Measurements from ENCODE around the gene TSPAN4.

The TSPAN4 gene, protein sequence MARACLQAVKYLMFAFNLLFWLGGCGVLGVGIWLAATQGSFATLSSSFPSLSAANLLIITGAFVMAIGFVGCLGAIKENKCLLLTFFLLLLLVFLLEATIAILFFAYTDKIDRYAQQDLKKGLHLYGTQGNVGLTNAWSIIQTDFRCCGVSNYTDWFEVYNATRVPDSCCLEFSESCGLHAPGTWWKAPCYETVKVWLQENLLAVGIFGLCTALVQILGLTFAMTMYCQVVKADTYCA

DNA sequence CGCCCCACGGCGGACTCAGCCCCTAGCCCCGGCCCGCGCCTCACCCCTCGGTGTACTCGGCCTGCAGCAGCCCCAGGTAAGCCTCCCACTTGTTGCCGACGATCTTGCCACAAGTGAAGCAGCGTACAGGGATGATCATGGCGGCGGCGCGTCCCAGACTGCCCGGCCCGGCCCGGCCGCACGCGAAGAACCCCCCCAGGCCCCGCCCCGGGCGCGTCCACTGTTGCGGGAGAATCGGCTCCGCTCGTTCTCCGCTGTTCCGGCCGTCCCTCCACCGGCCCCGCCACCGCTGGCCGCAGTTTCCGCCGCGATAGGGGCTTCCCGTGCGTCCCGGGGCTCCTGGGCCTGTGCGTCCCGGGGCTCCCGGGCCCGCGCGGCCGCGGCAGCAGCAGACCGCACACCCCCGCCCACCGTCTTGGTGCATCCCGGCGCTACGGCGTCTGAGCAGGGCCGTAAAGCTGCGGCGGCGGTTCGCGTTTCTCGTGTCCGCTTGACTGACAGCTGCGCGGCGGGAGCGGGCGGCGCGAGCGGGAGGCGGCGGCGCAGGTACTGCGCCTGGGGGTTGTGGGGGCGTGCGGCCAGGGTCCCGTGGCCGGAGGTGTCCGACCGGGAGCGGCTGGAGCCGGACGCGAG, at the start of gene TSPAN4, which contains the start of gene POLR2L:
TSPAN4 (plus strand) TSS at position 483 of the 633 bp plus-strand sequence. CDS start 7,453 bp downstream, outside the sequence.
POLR2L (minus strand) TSS at position 160 of the 633 bp plus-strand sequence; CDS start at position 139, 21 bp downstream.
- DNase-seq (ENCODE audit: low read depth in 2 of 2), result peak; percentile 84 to 86

DNA sequence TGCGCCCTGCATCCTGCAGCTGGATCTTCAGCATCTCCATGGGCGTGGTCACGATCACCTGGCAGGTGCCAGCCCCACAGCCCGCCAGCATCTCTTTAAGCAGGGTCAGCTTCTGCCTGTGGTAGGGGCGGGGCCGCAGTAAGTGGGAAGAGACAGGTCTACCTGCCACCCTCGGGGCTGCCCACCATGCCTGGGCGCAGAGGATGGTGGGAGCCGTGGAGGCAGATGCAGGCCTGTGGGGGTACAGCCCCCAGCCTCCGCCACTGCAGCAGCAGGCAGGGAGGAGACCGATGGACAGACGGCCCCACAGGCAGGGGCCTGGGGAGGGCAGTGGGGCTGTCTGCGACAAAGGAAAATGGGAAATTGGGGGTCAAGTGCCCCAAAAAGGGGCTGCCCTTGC, 49.8 kb upstream of the TSPAN4 start:
- DNase-seq (ENCODE audit: low read depth in 2 of 2), result no peak

DNA sequence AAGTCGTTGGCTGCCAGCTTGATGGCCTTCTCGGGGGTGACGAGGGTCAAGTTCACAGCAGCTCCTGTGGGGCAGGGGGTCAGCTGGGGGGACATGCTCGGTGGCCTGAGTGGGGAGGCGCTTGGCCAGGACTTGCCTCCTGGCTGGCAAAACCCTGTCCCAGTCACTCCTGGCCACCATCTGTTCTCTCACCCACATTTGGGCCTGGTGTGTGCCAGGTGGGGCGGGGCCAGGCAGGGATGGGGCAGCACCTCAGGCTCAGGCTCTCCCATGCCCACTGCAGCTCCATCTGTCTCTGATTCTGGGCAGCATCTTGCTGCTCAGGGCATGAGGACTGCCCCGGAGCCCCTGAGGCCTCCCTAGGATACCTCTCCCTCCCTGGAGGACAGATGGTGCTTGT, 49.1 kb upstream of the TSPAN4 start:
- no peak for DNase-seq (ENCODE audit: low read depth in 2 of 2)

DNA sequence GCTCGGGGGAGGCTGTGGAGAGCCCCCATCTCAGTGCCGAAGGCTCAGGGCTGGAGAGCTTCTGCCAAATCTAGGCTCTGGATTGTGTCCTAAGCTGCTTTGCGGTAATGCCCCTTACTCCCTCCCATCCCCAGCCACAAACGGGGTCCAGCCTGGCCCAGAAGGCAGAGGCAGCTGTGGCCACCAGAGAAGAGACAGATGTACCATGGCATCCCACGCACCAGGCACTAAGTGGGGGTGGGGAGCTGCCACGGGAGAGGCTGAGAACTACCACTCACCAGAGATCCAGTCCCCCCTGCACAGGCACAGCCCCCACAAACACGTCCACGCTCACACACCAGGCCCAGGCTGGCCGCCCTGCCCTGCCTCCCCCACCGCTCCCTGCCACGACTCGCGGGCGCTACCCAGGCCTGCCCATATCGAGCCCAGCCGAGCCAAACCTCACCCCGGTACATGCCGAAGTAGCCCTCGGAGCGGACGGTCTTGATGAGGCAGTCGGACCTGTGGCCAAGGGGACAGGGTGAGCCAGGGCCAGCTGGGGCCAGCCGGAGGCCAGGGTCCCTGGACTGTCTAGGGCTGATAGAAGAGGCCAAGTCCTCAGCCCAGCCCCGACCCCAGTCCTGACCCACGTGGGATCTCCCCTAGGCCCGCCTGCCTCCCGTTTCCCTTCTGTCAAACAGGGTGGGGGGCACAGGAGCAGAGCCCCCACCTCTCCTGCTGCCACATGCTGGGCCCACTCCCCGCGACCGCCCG, 48.5 kb upstream of the TSPAN4 start:
- no peak for DNase-seq (ENCODE audit: low read depth in 2 of 2)

DNA sequence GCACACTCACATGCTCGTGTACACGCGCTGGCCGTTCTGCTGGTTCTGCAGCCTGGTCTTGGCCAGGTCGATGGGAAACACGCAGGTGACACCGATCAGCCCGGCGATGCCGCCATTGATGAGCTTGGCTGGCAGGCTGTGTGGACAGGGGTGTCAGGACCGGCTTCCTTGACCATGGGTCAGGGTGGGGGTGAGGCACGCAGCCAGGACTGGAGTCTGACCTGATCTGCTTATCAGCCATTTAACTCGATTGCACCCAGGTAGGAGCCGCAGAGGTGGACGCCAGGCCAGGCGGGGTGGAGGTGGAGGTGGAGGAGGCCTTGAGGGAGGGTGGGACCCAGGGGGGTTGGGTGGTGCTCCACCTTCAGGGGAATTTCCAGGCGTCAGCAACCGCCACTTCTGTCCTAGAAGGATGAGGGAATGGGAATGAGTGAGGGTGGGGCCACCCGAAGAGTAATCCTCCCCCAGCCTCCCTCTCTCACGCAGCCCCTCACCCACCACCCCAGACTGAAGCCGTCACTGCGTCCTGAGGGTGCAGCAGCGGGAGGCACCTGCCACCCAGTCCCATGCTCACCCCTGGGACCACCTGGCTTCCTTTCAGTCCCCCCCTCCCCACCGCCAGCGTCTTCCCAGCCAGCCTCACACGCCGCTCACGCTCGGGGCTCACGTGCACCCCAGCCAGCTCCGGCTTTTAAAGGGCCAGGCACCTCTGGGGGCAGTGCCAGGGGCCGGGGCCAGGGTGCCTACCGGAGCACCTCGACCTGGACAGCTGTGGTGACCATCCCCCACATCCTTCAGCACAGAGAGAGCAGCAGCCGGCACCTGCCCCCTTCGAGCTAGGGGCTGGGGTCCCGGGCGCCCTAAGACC, 47.7 kb upstream of the TSPAN4 start:
- no peak for DNase-seq (ENCODE audit: low read depth in 2 of 2)

DNA sequence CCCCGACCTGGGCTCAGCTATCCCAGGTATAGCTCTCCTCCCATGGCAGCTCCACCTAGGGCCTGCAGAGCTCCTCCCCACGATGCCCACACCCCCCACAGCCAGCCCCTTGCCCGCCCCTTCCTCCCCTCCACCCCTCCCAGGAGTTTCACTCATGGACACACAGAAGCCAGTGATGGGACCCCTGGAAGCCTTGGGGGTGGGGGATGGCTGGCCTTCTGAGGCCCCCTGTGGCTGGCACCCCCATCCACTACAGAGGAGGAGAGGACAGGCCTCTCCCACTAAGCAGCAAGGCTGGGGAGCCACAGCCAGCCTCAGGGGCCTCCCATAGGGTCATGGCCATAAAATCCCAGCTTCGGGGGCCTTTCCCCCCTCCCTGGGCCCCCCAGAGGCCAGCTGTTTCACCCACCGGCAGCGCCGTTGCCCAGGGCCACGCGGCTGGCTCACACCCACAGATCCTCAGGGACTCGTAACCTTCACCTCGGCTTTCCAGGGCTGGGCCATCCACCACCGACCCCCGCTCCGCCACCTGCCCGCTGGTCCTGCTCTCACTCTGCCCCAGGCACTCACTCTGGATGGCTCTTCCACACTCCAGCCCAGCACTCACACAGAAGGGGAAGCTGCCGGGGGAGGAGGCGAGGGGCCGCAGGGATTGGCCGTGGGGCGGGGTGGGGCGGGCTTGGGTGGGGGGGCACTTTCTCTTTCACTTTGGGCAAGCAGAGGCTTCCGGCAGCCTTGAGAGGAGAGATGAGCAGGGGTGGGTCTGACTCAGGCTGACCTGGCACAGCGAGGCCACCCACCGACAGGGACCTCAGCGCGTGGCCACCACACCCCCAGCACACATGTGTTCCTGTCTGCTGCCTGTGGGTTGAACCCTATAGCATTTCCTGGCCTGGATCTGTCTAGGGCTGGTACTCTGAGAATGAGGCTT, 46.8 kb upstream of the TSPAN4 start:
- DNase-seq (ENCODE audit: low read depth in 2 of 2), result peak; percentile 74 to 85

DNA sequence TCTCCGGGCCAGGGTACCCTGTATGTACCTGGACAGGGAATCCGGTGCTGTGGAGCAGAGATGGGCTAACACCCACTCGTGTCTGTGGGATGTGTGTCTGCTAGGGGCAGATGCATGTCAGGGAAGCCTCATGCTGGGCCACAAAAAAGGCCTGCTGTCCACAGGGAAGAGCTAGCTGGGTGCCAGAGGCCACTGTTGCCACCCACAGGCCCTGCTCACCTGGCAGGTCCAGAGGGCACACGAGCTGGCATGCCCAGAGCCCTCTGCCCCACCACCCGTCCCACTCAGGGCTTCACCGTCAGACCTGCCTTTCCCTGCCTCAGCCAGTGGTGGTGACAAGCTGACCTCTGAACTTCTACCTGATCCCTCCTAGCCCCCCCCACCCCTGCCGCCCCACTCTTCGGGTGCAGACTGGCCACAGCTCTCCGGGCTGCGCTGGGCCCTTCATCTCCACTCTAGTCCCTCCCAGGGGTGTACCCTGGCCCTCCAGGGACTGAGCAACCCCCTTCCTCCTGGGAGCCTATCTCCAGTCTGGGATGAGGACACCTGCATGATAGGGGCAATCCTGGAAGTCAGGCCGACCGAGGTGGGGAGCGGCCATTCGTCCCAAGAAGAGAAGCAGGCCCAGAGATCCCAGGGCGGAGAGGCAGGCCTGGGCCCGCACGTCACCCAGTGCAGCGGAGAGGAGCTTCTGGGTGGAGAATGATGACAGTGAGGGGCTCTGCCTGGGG, 45.9 kb upstream of the TSPAN4 start:
- DNase-seq (ENCODE audit: low read depth in 2 of 2), result no peak

DNA sequence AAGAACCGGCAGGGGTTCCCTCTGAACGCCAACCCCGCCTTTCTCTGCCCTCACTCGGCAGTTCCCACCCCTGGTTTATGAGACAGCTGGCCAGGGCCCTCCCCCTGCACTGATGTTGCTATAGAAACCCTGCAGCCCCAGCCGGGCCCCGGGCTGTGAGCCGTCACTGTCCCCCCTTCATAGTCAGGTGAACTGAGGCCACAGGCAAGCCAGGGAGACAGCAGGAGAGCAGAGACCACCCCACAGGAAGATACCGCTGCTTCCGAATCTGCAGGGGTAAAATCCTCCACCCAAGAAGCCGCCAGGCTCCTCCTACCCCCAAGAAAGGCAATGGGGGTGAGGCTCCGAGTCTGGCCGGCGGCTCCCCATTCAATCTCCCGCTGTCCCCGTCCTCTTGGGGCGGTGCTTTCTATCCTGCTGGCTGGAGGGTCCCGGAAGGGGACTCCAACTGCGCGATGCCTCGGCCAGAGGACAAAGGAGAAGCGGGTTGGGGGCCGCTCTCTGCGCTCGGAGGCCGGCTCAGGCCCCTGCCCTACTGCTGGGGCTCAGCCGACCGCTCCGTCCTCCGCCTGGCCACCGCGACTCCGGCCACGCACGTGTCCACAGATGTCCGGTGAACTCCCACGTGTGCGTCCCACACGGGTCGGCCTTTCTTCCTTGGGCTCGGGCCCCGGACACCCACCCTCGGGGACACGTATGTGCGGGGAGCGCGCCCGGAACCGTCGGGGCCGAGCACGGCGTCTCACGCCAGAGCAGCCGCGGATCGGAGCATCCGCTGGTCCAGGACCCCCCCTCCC, 45.2 kb upstream of the TSPAN4 start:
- peak; percentile 64 to 72 for DNase-seq (ENCODE audit: low read depth in 2 of 2)

DNA sequence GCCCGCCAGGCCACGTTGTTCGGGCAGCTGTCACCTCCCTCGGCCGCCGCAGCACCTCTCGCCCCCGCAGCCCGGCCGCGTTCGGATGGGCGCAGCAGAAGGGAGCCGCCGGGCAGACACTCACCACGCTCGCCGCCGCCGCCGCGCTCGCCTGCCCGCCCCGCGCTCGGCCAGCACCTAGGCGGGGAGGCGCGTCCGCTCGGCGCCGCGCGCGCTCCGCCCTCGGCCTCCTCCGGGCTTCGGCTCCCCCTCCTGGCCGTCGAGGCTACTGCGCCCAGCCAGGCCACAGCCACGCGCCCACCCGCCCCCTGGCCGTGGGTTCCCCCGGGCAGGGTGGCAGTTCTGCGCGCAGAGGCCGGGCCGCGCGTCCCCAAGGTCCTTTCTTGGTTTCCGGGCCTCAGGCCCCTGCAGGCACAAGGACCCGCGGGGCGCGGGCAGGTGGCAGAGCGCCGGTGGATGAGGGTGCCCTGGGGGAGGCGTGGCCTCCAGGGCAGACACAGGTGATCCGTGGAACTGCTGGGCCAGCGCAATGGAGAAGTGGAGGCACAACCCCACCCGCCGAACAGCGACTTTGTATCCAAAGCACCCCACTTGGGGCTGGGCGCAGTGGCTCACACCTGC, 44.4 kb upstream of the TSPAN4 start, which contains the start of gene SLC25A22:
SLC25A22 (minus strand) TSS at position 189 of the 621 bp plus-strand sequence. CDS start 3,275 bp downstream, outside the sequence.
- DNase-seq (ENCODE audit: low read depth in 2 of 2), result peak; percentile 81 to 86

DNA sequence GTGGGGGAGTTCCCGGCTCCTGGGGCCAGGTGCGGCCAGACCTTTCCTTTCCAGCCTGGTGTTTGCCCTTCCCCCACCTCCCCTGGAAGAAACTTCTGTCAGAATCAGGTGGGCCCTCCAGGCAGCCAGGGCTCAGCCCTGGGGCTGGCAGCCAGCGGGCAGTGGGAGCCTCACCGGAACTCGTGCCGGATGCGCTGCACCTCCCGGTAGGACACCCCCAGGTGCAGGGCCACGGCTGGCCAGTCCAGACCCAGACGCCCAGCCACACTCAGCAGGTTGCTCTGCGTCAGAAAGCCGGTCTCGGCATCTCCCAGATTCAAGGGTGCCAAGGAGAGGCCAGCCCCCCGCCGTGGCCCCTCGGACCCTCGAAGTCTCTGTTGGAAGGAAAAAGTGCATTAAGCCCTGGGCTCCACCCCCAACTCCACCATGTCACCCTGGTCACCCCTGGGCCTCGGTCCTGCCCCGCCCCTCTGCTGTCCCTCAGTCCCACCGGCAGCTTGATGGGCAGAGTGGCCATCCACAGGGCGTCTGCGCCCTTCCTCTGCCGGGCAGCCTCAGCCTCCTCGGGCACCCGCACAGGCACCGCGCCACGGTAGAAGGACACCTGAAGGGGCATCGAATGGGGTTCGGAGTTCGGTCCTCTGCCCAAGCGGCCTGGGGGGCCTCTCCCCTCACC, 42.9 kb upstream of the TSPAN4 start:
- no peak for DNase-seq (ENCODE audit: low read depth in 2 of 2)

DNA sequence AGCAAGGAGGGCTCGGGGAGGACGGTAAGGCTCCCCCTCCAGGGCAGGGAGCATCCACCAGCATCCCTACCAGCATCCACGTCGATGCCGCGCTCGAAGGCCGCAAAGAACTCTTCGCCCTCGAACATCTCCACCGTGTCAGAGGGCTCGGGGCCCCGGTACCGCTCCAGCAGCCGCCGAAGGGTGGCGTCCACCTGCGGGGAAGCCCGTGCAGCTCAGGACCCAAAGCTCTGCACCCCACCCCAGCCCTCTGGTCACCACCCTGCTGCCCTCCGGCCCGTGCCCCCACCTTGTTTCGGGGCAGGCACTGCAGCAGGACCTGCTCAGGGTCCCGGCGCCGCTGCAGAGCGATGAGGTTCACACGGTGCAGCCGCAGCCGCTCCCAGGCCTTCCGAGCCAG, 42.2 kb upstream of the TSPAN4 start:
- DNase-seq (ENCODE audit: low read depth in 2 of 2), result no peak

DNA sequence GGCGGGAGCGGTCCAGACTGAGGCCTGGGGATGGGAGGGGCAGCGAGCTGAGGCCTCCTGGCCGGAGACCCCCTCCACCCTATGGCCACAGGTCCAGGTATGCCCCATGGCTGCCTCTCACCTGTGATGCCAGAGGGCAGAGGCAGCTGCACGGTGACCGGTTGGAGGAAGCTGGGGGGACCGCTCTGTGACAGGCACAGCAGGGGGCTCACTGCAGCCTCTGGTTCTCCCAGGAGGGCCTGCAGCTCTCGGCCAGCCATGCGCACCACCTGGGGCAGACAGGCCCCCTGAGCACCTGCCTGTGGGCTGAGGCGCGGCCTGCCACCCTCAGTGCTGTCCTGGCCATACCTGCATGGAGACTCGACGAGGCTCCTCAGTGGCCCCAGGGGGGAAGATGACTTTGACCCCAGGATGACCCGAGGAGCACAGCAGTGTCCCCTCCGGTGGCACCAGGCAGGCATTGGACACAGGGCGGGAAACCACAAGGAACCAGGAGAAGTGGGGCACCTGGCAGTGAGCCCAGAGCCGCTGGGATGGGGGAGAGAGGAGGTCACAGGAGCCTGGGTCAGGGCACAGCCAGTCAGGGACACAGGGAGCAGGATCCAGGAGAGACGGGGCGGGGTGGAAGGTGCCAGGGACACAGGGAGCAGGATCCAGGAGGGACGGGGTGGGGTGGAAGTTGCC, 41.4 kb upstream of the TSPAN4 start:
- DNase-seq (ENCODE audit: low read depth in 2 of 2), result no peak

DNA sequence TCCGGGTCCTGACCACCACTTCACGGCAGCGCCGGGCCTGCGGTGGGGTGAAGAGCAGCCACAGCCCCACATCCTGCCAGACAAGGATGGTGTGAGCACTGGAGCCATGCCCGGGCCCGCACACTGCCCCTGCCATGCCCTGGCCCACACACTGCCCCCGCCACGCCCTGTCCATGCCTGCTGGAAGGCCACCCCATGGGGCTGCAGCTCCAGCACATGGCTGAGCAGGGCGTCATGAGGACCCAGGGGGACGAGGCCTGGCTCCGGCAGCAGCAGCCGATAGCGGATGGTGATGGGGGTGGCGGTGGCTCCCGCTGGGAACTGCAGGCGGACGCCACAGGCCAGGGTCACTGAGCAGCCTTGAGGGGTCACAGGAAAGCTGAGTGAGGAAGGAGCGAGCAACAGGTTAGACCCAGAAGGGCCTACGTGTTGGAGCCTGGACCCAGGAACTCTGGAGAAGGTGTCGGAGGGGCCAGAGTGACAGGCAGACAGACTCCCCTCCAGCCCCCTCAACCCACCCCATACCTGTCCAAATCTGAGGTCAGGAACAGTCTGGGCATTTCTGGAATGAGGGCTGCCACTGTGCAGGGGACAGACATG, 40.5 kb upstream of the TSPAN4 start:
- no peak for DNase-seq (ENCODE audit: low read depth in 2 of 2)

DNA sequence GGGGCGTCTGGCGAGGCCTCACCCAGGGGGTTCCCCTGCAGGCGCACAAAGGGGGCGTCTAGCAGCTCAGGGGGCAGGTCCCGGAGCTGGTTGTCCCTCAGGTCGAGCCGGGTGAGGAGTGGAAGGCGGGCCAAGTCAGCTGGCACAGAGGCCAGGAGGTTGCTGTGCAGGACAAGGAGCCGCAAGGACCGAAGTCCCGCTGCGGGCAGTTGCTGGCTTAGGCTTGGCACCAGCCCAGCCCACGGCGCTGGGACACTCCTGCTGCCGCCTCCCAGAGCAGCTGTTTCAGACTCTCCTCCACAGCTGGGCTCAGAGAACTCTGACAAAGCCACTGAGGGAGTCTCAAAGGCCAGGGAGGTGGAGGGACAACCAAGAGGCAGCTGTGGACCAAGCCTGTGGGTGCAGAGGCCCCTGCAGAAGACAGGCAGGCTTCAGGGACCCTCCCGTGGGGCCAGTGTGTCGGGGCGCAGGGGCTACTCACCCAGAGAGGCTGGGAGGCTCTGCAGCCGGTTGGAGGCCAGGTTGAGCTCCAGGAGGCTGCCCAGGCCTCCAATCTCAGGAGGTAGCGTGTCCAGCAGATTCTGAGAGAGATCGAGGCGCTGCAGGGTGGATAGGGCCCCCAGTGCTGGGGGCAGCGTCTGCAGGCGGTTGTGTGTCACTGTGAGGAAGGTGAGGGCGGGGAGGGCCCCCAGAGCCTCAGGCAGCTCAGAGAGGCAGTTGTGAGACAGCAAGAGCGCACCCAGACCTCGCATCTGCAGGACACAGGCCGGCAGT, 39.8 kb upstream of the TSPAN4 start:
- DNase-seq (ENCODE audit: low read depth in 2 of 2), result no peak

DNA sequence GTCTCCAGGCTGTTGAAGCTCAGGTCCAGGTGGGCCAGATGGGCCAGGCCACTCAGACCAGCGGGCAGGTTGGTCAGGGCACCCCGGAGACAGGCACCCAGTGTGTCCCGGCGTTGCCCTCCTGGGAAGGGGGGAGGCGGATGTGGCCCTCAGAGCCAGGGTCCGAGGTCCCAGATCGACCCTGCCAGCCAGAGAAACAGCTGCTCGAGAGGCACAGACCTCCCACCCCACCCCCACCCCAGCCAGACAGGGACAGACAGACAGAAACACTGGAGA, 39.2 kb upstream of the TSPAN4 start:
- no peak for DNase-seq (ENCODE audit: low read depth in 2 of 2)

Measured in stimulated activated CD4-positive, alpha-beta T cell treated with anti-CD3 and anti-CD28 coated beads, Interleukin-4, amount 100 ng/mL, for 48 hours (primary cell).